ENCODE measurements around the gene SEPTIN1.

GRCh38 chr16:30406795-30407101 lies 24.4 kb upstream of the SEPTIN1 start:
- no peak for TF ChIP-seq CTCF (conservative IDR thresholded peaks at IDR 0.05 in 1 of 2, IDR thresholded peaks at IDR 0.05 in 1 of 2; ENCODE audit: low read depth in 1 of 2, low read length in 2 of 2)
- no peak for TF ChIP-seq EZH2 (IDR thresholded peaks at IDR 0.05; ENCODE audit: low read length, missing control alignments)

Data from fibroblast of lung (primary cell).